ENCODE measurements around the gene NISCH. TPM values are rescaled to one million over a fixed set of nuclear protein-coding genes. Genes with fewer than 3 reads are reported as not detected.

The NISCH gene
- total and polyA plus RNA-seq, 2 donors (not counting 1 experiment from before 2014, with no cell fraction given), result 130 to 169 TPM

GRCh38 chr3:52483577-52484381 is 28.4 kb downstream of the NISCH start:
- Histone ChIP-seq H3K79me2 (ENCODE audit: control insufficient read depth, insufficient read depth, low read length) (no peaks in the 10 kb centered on the region), H3K4me2 (replicated peaks; ENCODE audit: low read depth, low read length, poor library complexity, severe bottlenecking) (no peak overlapping the region), H3K4me3 (ENCODE audit: control extremely low read depth in 1 of 5, extremely low read depth in 1 of 5, insufficient read depth in 1 of 5, low read depth in 2 of 5, low read length in 4 of 5) (no peak overlapping the region), H3K27ac (ENCODE audit: low read length in 2 of 2) (no peak overlapping the region), H3K9me3 (ENCODE audit: control extremely low read depth in 1 of 3, control insufficient read depth in 2 of 3, insufficient read depth in 1 of 3, low read length in 2 of 3) (no peaks in the 10 kb centered on the region), H3K27me3 (replicated peaks in 1 of 4; ENCODE audit: control extremely low read depth in 1 of 4, control insufficient read depth in 3 of 4, insufficient read depth in 4 of 4, low read length in 3 of 4) (no peaks in the 10 kb centered on the region), H3K9ac (ENCODE audit: low read length) (no peak overlapping the region), H2AFZ (ENCODE audit: insufficient read depth, low read depth, low read length, poor library complexity, severe bottlenecking) (no peak overlapping the region), H3K4me1 (ENCODE audit: control insufficient read depth in 2 of 2, insufficient read depth in 2 of 2, low read length in 2 of 2) (no peaks in the 10 kb centered on the region), H3K36me3 (replicated peaks in 1 of 2; ENCODE audit: control extremely low read depth in 1 of 2, control insufficient read depth in 1 of 2, extremely low read depth in 1 of 2, insufficient read depth in 2 of 2, low read length in 1 of 2) (peaks cover 0 to 66% of the 10 kb centered on the region in 2 experiments), H4K20me1 (ENCODE audit: control insufficient read depth, insufficient read depth, low read length, poor library complexity, severe bottlenecking) (no peaks in the 10 kb centered on the region)
- CTCF ChIA-PET, result no interaction called here
- no peaks in the 10 kb centered on the region for H3K27me3 Mint-ChIP-seq
- no peak for ATAC-seq (ENCODE audit: low read depth)
- H3K4me1 Mint-ChIP-seq, result no peaks in the 10 kb centered on the region
- H3K9me3 Mint-ChIP-seq (ENCODE audit: insufficient read depth), result no peaks in the 10 kb centered on the region
- H3K27ac Mint-ChIP-seq, result no peak overlapping the region
- no peak overlapping the region for H3K4me3 Mint-ChIP-seq
- WGBS (ENCODE audit: insufficient coverage), result 98% methylated on average over 12 of the region's 13 CpGs
- POLR2A ChIA-PET, result no interaction called here
- TF ChIP-seq CTCF (IDR thresholded peaks at IDR 0.05), result no peak
- no peak for TF ChIP-seq EZH2 (IDR thresholded peaks at IDR 0.05; ENCODE audit: borderline replicate concordance, insufficient read depth, low read depth, low read length, poor library complexity, severe bottlenecking)
- DNase-seq, result no peak
- intact Hi-C loops (cut with micrococcal nuclease), result no loop called here

- no peaks in the 10 kb centered on the region for H3K9me3 Mint-ChIP-seq (ENCODE audit: insufficient read depth)
- intact Hi-C loops (cut with micrococcal nuclease), result no loop called here
- no peaks in the 10 kb centered on the region for H4K20me1 ChIP-seq (ENCODE audit: control insufficient read depth, insufficient read depth, low read length, poor library complexity, severe bottlenecking)
Measured at GRCh38 chr3:52484680-52485461, 29.5 kb downstream of the NISCH start.

More at GRCh38 chr3:52484680-52485461, 29.5 kb downstream of the NISCH start:
- ChIA-PET CTCF (no interaction called here), POLR2A (no interaction called here)
- H3K4me1 Mint-ChIP-seq, result no peaks in the 10 kb centered on the region
- H3K4me1 ChIP-seq (ENCODE audit: control insufficient read depth in 2 of 2, insufficient read depth in 2 of 2, low read length in 2 of 2), result no peaks in the 10 kb centered on the region
- H2AFZ ChIP-seq (ENCODE audit: insufficient read depth, low read depth, low read length, poor library complexity, severe bottlenecking), result no peak overlapping the region
- no peak overlapping the region for H3K27ac Mint-ChIP-seq
- 91% methylated on average over 8 of the region's 10 CpGs for WGBS (ENCODE audit: insufficient coverage)
- H3K27me3 ChIP-seq (replicated peaks in 1 of 4; ENCODE audit: control extremely low read depth in 1 of 4, control insufficient read depth in 3 of 4, insufficient read depth in 4 of 4, low read length in 3 of 4), result no peaks in the 10 kb centered on the region
- no peaks in the 10 kb centered on the region for H3K79me2 ChIP-seq (ENCODE audit: control insufficient read depth, insufficient read depth, low read length)
- no peak overlapping the region for H3K4me2 ChIP-seq (replicated peaks; ENCODE audit: low read depth, low read length, poor library complexity, severe bottlenecking)
- no peak for DNase-seq
- no peak for TF ChIP-seq CTCF (IDR thresholded peaks at IDR 0.05)
- no peak for TF ChIP-seq EZH2 (IDR thresholded peaks at IDR 0.05; ENCODE audit: borderline replicate concordance, insufficient read depth, low read depth, low read length, poor library complexity, severe bottlenecking)
- H3K4me3 ChIP-seq (ENCODE audit: control extremely low read depth in 1 of 5, extremely low read depth in 1 of 5, insufficient read depth in 1 of 5, low read depth in 2 of 5, low read length in 4 of 5), result no peak overlapping the region
- no peak for ATAC-seq (ENCODE audit: low read depth)
- no peak overlapping the region for H3K9ac ChIP-seq (ENCODE audit: low read length)
- no peak overlapping the region for H3K4me3 Mint-ChIP-seq
- peaks cover 0 to 66% of the 10 kb centered on the region in 2 experiments for H3K36me3 ChIP-seq (replicated peaks in 1 of 2; ENCODE audit: control extremely low read depth in 1 of 2, control insufficient read depth in 1 of 2, extremely low read depth in 1 of 2, insufficient read depth in 2 of 2, low read length in 1 of 2)
- H3K27me3 Mint-ChIP-seq, result no peaks in the 10 kb centered on the region
- no peaks in the 10 kb centered on the region for H3K9me3 ChIP-seq (ENCODE audit: control extremely low read depth in 1 of 3, control insufficient read depth in 2 of 3, insufficient read depth in 1 of 3, low read length in 2 of 3)
- no peak overlapping the region for H3K27ac ChIP-seq (ENCODE audit: low read length in 2 of 2)
